ENCODE results near the gene DPP4. TPM values are rescaled to one million over a fixed set of nuclear protein-coding genes. Genes with fewer than 3 reads are reported as not detected.
A peak's percentile ranks its signal among the peaks of the same experiment; 100 is the strongest.

The DPP4 gene
- total RNA-seq: 0.82 and 1.6 TPM in 2 replicates
- long read RNA-seq, partial matches to known transcripts: 0 of 1 reads
- long read RNA-seq, other reads (novel, unspliced or antisense): 0 of 1 reads

GRCh38 chr2:162073888-162074631, at the start of gene DPP4:
DPP4 (minus strand) TSS chr2:162074215; CDS start chr2:162073981, 234 bp downstream.
- Mint-ChIP-seq H3K36me3 (ENCODE audit: low read depth) (peaks cover 7% of the 10 kb centered on the region), H3K4me1 (peaks cover 35% of the 10 kb centered on the region), H3K9me3 (peaks cover 5% of the 10 kb centered on the region), H3K27ac (ENCODE audit: unreplicated experiment) (no peak within 1 kb of the TSS), H3K4me3 (peak within 1 kb of the TSS; percentile 83), H3K27me3 (ENCODE audit: low read depth) (peaks cover 42% of the 10 kb centered on the region)
- TF ChIP-seq, protein P1, sequence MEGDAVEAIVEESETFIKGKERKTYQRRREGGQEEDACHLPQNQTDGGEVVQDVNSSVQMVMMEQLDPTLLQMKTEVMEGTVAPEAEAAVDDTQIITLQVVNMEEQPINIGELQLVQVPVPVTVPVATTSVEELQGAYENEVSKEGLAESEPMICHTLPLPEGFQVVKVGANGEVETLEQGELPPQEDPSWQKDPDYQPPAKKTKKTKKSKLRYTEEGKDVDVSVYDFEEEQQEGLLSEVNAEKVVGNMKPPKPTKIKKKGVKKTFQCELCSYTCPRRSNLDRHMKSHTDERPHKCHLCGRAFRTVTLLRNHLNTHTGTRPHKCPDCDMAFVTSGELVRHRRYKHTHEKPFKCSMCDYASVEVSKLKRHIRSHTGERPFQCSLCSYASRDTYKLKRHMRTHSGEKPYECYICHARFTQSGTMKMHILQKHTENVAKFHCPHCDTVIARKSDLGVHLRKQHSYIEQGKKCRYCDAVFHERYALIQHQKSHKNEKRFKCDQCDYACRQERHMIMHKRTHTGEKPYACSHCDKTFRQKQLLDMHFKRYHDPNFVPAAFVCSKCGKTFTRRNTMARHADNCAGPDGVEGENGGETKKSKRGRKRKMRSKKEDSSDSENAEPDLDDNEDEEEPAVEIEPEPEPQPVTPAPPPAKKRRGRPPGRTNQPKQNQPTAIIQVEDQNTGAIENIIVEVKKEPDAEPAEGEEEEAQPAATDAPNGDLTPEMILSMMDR (conservative IDR thresholded peaks at IDR 0.05): no peak
- peak; percentile 32 for DNase-seq (ENCODE audit: low read depth, low spot score)

DNA sequence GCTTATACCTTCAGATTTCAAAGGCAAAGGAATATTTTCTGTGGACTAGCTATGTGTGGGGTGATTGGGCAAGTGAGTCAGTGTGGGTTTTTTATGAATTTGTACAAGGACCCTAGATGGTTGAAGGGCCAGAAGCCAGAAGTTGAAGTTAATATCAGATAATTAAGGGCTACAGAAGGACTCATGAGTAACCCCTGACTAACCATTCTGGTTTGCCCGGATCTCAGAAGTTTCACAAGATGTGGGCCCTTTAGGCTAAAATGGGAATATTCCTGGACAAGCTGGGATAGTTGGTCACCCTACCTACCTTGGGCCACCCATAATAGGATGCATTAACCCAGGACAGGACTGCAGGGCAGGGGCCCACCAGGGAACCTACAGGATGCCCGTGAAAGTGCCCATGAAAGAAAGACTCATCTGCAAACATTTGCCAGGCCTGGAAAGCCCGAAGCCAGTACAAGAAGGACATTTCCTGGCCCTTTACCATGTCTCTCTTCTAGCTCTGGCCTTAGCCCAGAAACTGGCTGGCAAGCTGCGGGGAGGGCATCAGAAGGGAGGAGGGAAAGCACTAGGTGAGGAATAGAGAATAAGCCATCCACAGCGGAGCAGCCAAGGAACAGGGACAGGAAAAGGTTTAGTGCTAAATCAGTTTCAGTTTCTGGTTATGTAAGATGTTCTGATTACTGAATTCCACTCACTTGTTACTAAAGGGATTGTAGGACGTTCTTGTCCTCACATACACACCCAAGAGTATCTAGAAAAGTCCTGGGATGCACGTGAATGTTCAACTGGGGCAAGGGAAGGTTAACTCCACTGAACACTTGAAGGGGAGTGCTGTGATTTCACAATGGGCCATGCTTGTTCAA, 44.4 kb upstream of the DPP4 start:
- H3K27ac Mint-ChIP-seq (ENCODE audit: unreplicated experiment): peak overlapping the region; percentile 63
- peaks cover 6% of the 10 kb centered on the region for H3K9me3 Mint-ChIP-seq
- no peaks in the 10 kb centered on the region for H3K4me1 Mint-ChIP-seq
- H3K4me3 Mint-ChIP-seq: no peak overlapping the region
- TF ChIP-seq, protein P1 (conservative IDR thresholded peaks at IDR 0.05): no peak
- no peaks in the 10 kb centered on the region for H3K27me3 Mint-ChIP-seq (ENCODE audit: low read depth)
- peaks cover 7% of the 10 kb centered on the region for H3K36me3 Mint-ChIP-seq (ENCODE audit: low read depth)
- no peak for DNase-seq (ENCODE audit: low read depth, low spot score)

- Mint-ChIP-seq H3K4me3 (no peak overlapping the region), H3K27me3 (ENCODE audit: low read depth) (no peaks in the 10 kb centered on the region), H3K36me3 (ENCODE audit: low read depth) (peaks cover 7% of the 10 kb centered on the region), H3K27ac (ENCODE audit: unreplicated experiment) (no peak overlapping the region), H3K4me1 (no peaks in the 10 kb centered on the region), H3K9me3 (peaks cover 6% of the 10 kb centered on the region)
- no peak for DNase-seq (ENCODE audit: low read depth, low spot score)
- TF ChIP-seq, protein P1 (conservative IDR thresholded peaks at IDR 0.05): no peak
These were observed 42.3 kb upstream of the DPP4 start for GRCh38 chr2:162116352-162116751.

GRCh38 chr2:162115076-162115475, 41.1 kb upstream of the DPP4 start:
- peaks cover 6% of the 10 kb centered on the region for H3K9me3 Mint-ChIP-seq
- H3K4me3 Mint-ChIP-seq: no peak overlapping the region
- H3K27me3 Mint-ChIP-seq (ENCODE audit: low read depth): no peaks in the 10 kb centered on the region
- H3K4me1 Mint-ChIP-seq: no peaks in the 10 kb centered on the region
- H3K36me3 Mint-ChIP-seq (ENCODE audit: low read depth): peaks cover 7% of the 10 kb centered on the region
- TF ChIP-seq, protein P1 (conservative IDR thresholded peaks at IDR 0.05): no peak
- DNase-seq (ENCODE audit: low read depth, low spot score): no peak
- H3K27ac Mint-ChIP-seq (ENCODE audit: unreplicated experiment): no peak overlapping the region

DNA sequence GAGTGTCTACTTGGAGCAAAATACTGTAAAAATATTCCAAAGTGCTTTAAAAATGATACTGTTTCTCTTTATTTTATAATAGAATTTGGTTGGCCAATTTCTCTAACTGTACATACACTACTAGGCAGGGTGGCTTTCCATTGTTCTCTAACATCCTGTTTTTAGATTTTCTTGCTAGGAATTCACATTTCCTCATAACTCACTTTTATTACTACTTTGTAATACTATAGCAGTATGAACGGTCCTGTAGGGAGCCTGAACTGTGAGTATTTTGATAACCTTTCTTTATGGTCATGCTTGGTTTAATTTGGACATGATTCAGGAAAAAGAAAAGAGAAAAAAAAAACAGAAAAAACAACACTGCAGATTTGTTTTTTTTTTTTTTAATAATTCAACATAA, 40.3 kb upstream of the DPP4 start:
- Mint-ChIP-seq H3K9me3 (peaks cover 6% of the 10 kb centered on the region), H3K27me3 (ENCODE audit: low read depth) (no peaks in the 10 kb centered on the region), H3K4me1 (no peaks in the 10 kb centered on the region), H3K36me3 (ENCODE audit: low read depth) (peaks cover 7% of the 10 kb centered on the region), H3K27ac (ENCODE audit: unreplicated experiment) (no peak overlapping the region), H3K4me3 (no peak overlapping the region)
- DNase-seq (ENCODE audit: low read depth, low spot score): no peak
- TF ChIP-seq, protein P1 (conservative IDR thresholded peaks at IDR 0.05): no peak

Data from neural crest cell (in vitro differentiated cells).